ENCODE results near the gene MAP3K15. TPM values are rescaled to one million over a fixed set of nuclear protein-coding genes. Genes with fewer than 3 reads are reported as not detected.

MAP3K15 gene
- total and polyA plus RNA-seq, 9 donors = 0.37 to 11.6 (median 1.4) TPM

DNA sequence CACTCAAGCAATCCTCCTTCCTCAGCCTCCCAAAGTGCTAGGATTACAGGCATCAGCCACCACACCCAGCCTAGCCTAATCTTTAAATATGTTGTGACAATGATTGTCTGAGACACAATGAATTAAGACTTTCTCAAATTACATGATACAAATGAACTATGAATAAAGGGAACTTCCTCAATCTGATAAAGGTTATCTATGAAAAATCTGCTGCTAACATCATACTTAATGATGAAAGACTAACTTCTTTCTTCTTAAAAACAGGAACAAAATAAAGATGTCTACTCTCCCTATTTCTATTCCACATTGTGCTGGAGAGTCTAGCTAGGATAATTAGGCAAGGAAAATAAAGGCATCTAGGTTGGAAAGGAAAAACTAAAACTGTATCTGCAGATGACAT lies 111.6 kb downstream of the MAP3K15 start:
- Histone ChIP-seq H3K27me3 (no peaks in the 10 kb centered on the region), H3K36me3 (no peaks in the 10 kb centered on the region), H3K27ac (no peak overlapping the region), H3K9me3 (no peaks in the 10 kb centered on the region), H3K4me1 (ENCODE audit: insufficient read depth) (no peaks in the 10 kb centered on the region), H3K4me3 (no peak overlapping the region)
- no peak for DNase-seq
- TF ChIP-seq, protein P1, sequence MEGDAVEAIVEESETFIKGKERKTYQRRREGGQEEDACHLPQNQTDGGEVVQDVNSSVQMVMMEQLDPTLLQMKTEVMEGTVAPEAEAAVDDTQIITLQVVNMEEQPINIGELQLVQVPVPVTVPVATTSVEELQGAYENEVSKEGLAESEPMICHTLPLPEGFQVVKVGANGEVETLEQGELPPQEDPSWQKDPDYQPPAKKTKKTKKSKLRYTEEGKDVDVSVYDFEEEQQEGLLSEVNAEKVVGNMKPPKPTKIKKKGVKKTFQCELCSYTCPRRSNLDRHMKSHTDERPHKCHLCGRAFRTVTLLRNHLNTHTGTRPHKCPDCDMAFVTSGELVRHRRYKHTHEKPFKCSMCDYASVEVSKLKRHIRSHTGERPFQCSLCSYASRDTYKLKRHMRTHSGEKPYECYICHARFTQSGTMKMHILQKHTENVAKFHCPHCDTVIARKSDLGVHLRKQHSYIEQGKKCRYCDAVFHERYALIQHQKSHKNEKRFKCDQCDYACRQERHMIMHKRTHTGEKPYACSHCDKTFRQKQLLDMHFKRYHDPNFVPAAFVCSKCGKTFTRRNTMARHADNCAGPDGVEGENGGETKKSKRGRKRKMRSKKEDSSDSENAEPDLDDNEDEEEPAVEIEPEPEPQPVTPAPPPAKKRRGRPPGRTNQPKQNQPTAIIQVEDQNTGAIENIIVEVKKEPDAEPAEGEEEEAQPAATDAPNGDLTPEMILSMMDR (IDR thresholded peaks at IDR 0.05) = no peak
- no peak for TF ChIP-seq POLR2A (IDR thresholded peaks at IDR 0.05)
- no peak for TF ChIP-seq EP300 (IDR thresholded peaks at IDR 0.05)
- intact Hi-C loops (cut with DNase I) = no loop called here

DNA sequence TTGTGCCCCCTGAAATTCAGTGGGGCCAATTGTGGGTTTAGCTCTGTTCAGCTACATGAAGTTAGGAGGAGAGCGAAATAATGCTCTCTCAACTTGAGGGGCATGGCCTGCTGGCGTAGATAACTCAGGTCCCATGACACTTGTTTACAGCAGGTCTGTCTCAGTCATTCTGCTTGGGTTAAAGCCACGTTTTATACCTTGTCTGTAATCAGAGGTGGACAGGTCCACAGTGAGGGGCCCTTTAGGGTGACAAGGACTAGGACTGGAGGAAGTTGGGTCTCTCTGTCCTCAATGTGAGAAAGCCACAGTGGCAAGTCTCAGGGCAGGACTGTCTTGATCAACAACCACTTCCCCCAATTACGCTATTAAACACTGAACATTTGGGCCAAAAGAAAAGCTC lies 122.6 kb downstream of the MAP3K15 start:
- no peaks in the 10 kb centered on the region for H3K36me3 ChIP-seq
- 73 to 83% (median 77%) methylated on average over 4 of the region's 4 CpGs for WGBS, 3 donors
- H3K9me3 ChIP-seq = no peaks in the 10 kb centered on the region
- no peak for DNase-seq
- H3K27ac ChIP-seq = no peak overlapping the region
- no peaks in the 10 kb centered on the region for H3K27me3 ChIP-seq
- TF ChIP-seq, protein P1 (IDR thresholded peaks at IDR 0.05) = no peak
- TF ChIP-seq EP300 (IDR thresholded peaks at IDR 0.05) = no peak
- TF ChIP-seq POLR2A (IDR thresholded peaks at IDR 0.05) = no peak
- no peak overlapping the region for H3K4me3 ChIP-seq
- no peaks in the 10 kb centered on the region for H3K4me1 ChIP-seq (ENCODE audit: insufficient read depth)
- intact Hi-C loops (cut with DNase I) = no loop called here

GRCh38 chrX:19392078-19392477 lies 123.2 kb downstream of the MAP3K15 start:
- Histone ChIP-seq H3K9me3 (no peaks in the 10 kb centered on the region), H3K27me3 (no peaks in the 10 kb centered on the region), H3K4me3 (no peak overlapping the region), H3K27ac (no peak overlapping the region), H3K4me1 (ENCODE audit: insufficient read depth) (no peaks in the 10 kb centered on the region), H3K36me3 (no peaks in the 10 kb centered on the region)
- TF ChIP-seq POLR2A (IDR thresholded peaks at IDR 0.05) = no peak
- TF ChIP-seq, protein P1 (IDR thresholded peaks at IDR 0.05) = no peak
- no peak for TF ChIP-seq EP300 (IDR thresholded peaks at IDR 0.05)
- no peak for DNase-seq
- WGBS, 3 donors = 78 to 88% (median 85%) methylated on average over 12 of the region's 12 CpGs
- intact Hi-C loops (cut with DNase I) = no loop called here

GRCh38 chrX:19389227-19389845 lies 126.0 kb downstream of the MAP3K15 start:
- Histone ChIP-seq H3K27me3 (no peaks in the 10 kb centered on the region), H3K27ac (no peak overlapping the region), H3K4me1 (ENCODE audit: insufficient read depth) (no peaks in the 10 kb centered on the region), H3K36me3 (no peaks in the 10 kb centered on the region), H3K4me3 (no peak overlapping the region), H3K9me3 (no peaks in the 10 kb centered on the region)
- no peak for DNase-seq
- WGBS, 3 donors = 25 to 31% (median 25%) methylated on average over 4 of the region's 4 CpGs
- intact Hi-C loops (cut with DNase I) = no loop called here
- no peak for TF ChIP-seq POLR2A (IDR thresholded peaks at IDR 0.05)
- TF ChIP-seq, protein P1 (IDR thresholded peaks at IDR 0.05) = no peak
- no peak for TF ChIP-seq EP300 (IDR thresholded peaks at IDR 0.05)
